ENCODE measurements around the gene OPN1SW.

DNA sequence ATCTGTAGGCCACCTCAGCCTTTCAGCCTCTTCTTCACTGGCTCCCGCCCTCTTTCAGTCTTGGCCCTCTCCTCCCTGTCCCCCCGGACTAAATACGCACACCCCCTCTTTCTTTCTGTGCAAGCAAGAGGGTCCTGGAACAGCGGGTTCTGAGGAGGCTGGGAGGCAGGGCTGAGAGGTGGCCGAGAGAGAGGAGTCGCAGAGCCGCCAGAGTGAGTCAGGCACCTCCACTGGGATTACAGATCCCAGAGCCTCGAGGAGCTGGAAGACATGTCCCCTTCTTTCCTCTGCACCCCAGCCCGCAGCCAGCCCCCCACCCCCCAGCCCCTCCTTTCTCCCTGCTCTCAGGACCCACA is 16.4 kb upstream of the OPN1SW start:
- no peak for TF ChIP-seq EZH2 (IDR thresholded peaks at IDR 0.05; ENCODE audit: insufficient read depth, poor library complexity, severe bottlenecking)
- no peak for TF ChIP-seq EZH2phosphoT487 (IDR thresholded peaks at IDR 0.05; ENCODE audit: insufficient read depth, low read depth)

Measured in GM23248 (cell line).